Smooth muscle cell (in vitro differentiated cells): ENCODE data around the gene ATG16L2. TPM values are rescaled to one million over a fixed set of nuclear protein-coding genes. Genes with fewer than 3 reads are reported as not detected.

Experiments used
- DNase-seq: peaks from one replicate; lab custom pipeline; 2025; ENCODE audit not compliant: unreplicated experiment; lab: John Stamatoyannopoulos, UW
- H2AFZ ChIP-seq: fragments of 200-600 bp; sonication (generic); 2 replicates; pipeline ENCODE4 v1.6.0; 2016; ENCODE audit warnings: antibody characterized with exemption, low read depth, mild to moderate bottlenecking
- H3F3A ChIP-seq: fragments of 200-600 bp; sonication (generic); 2 replicates; pipeline ENCODE4 v1.6.0; 2017; ENCODE audit warnings: antibody characterized with exemption, low read depth
- H3K27ac ChIP-seq: fragments of 200-600 bp; sonication (generic); 2 replicates; pipeline ENCODE4 v1.5.1; 2016; ENCODE audit warnings: low read depth, mild to moderate bottlenecking
- H3K27me3 ChIP-seq: fragments of 200-600 bp; sonication (generic); 2 replicates; pipeline ENCODE4 v1.6.1; 2016; ENCODE audit warnings: low read depth, mild to moderate bottlenecking
- H3K36me3 ChIP-seq: fragments of 200-600 bp; sonication (generic); 2 replicates; pipeline ENCODE4 v1.5.1; 2016; ENCODE audit warnings: low read depth
- H3K4me1 ChIP-seq: fragments of 200-600 bp; sonication (generic); 2 replicates; pipeline ENCODE4 v1.5.1; 2016; ENCODE audit warnings: low read depth
- H3K4me2 ChIP-seq: fragments of 200-600 bp; sonication (generic); 2 replicates; pipeline ENCODE4 v1.6.0; 2016; ENCODE audit warnings: mild to moderate bottlenecking
- H3K4me3 ChIP-seq: fragments of 200-600 bp; sonication (generic); 2 replicates; pipeline ENCODE4 v1.5.1; 2016; ENCODE audit warnings: mild to moderate bottlenecking
- H3K79me2 ChIP-seq: fragments of 200-600 bp; sonication (generic); 2 replicates; pipeline ENCODE4 v1.6.0; 2016; ENCODE audit warnings: low read depth, mild to moderate bottlenecking
- H3K9ac ChIP-seq: fragments of 200-600 bp; sonication (generic); 2 replicates; pipeline ENCODE4 v1.6.0; 2016; ENCODE audit warnings: low read depth
- H3K9me3 ChIP-seq: fragments of 200-600 bp; sonication (generic); replicated peaks from 2 replicates; pipeline ENCODE4 v1.5.1; 2016; ENCODE audit warnings: low read depth
- H4K20me1 ChIP-seq: fragments of 200-600 bp; sonication (generic); 2 replicates; pipeline ENCODE4 v1.6.0; 2016; ENCODE audit warnings: low read depth
- CTCF ChIP-seq: fragments of 200-600 bp; sonication (generic); IDR thresholded peaks from 2 replicates; pipeline ENCODE4 v1.5.1; 2017; ENCODE audit warnings: borderline replicate concordance, mild to moderate bottlenecking, antibody characterized with exemption; ENCODE audit not compliant: insufficient read depth, poor library complexity, severe bottlenecking
- WGBS: methylation state at CpG from one replicate; pipeline ENCODE4 v1.1.7; 2016; ENCODE audit warnings: low lambda C conversion rate; 5-methylcytosine and 5-hydroxymethylcytosine counted together
- polyA plus RNA-seq: library from polyadenylated mRNA; unstranded; fragments of >200 nt; fragmentation: Nextera tagmentation; extraction: Ambion mirVana; gene quantifications from 2 replicates; pipeline ENCODE4 v1.2.1, GENCODE V29; 2016
- total RNA-seq: library from RNA; depleted of rRNA; stranded (reverse); fragments of >200 nt; gene quantifications from 2 replicates; pipeline ENCODE4 v1.2.3, GENCODE V29; 2014

Gene ATG16L2
- total and polyA plus RNA-seq, 2 experiments from 2014 or later = 7.4 to 9.3 TPM

- Histone ChIP-seq H3K4me2 (peak overlapping the region; percentile 91), H3K4me1 (peaks cover 12% of the 10 kb centered on the region), H3K4me3 (peak overlapping the region; percentile 75), H3F3A (peaks cover 3% of the 10 kb centered on the region), H3K27ac (peak overlapping the region; percentile 46), H4K20me1 (peaks cover 9% of the 10 kb centered on the region), H3K27me3 (no peaks in the 10 kb centered on the region), H2AFZ (no peak overlapping the region), H3K9ac (peak overlapping the region; percentile 83), H3K36me3 (no peaks in the 10 kb centered on the region), H3K79me2 (peaks cover 10% of the 10 kb centered on the region), H3K9me3 (no peaks in the 10 kb centered on the region)
- TF ChIP-seq CTCF = no peak
- WGBS = 2% methylated on average over 9 of the region's 89 CpGs
- DNase-seq = no peak
Measured at GRCh38 chr11:72781313-72782080, 32.7 kb upstream of the ATG16L2 start.

GRCh38 chr11:72782081-72782920, 31.9 kb upstream of the ATG16L2 start:
- no peak for DNase-seq
- peak overlapping the region; percentile 75 for H3K4me3 ChIP-seq
- no peaks in the 10 kb centered on the region for H3K27me3 ChIP-seq
- peaks cover 12% of the 10 kb centered on the region for H3K4me1 ChIP-seq
- no peak overlapping the region for H3K9ac ChIP-seq
- H3K27ac ChIP-seq = no peak overlapping the region
- peak overlapping the region; percentile 84 for H3K4me2 ChIP-seq
- 31% methylated on average over 14 of the region's 14 CpGs for WGBS
- no peaks in the 10 kb centered on the region for H3K9me3 ChIP-seq
- no peak overlapping the region for H2AFZ ChIP-seq
- H3F3A ChIP-seq = peaks cover 3% of the 10 kb centered on the region
- H3K36me3 ChIP-seq = no peaks in the 10 kb centered on the region
- peaks cover 10% of the 10 kb centered on the region for H3K79me2 ChIP-seq
- H4K20me1 ChIP-seq = peaks cover 4% of the 10 kb centered on the region
- TF ChIP-seq CTCF = no peak

- TF ChIP-seq CTCF = no peak
- H3K36me3 ChIP-seq = no peaks in the 10 kb centered on the region
- WGBS = 92% methylated on average over 2 of the region's 2 CpGs
Measured at GRCh38 chr11:72783144-72783905, 30.9 kb upstream of the ATG16L2 start.

More at GRCh38 chr11:72783144-72783905, 30.9 kb upstream of the ATG16L2 start:
- H3K79me2 ChIP-seq = peaks cover 10% of the 10 kb centered on the region
- H3K27me3 ChIP-seq = no peaks in the 10 kb centered on the region
- peaks cover 12% of the 10 kb centered on the region for H3K4me1 ChIP-seq
- H3K9ac ChIP-seq = no peak overlapping the region
- H3F3A ChIP-seq = peaks cover 3% of the 10 kb centered on the region
- no peaks in the 10 kb centered on the region for H4K20me1 ChIP-seq
- H3K9me3 ChIP-seq = no peaks in the 10 kb centered on the region
- no peak overlapping the region for H3K27ac ChIP-seq
- no peak overlapping the region for H2AFZ ChIP-seq
- H3K4me2 ChIP-seq = no peak overlapping the region
- no peak overlapping the region for H3K4me3 ChIP-seq
- DNase-seq = no peak
